ENCODE data around the gene KIF5A.

The KIF5A gene

DNA sequence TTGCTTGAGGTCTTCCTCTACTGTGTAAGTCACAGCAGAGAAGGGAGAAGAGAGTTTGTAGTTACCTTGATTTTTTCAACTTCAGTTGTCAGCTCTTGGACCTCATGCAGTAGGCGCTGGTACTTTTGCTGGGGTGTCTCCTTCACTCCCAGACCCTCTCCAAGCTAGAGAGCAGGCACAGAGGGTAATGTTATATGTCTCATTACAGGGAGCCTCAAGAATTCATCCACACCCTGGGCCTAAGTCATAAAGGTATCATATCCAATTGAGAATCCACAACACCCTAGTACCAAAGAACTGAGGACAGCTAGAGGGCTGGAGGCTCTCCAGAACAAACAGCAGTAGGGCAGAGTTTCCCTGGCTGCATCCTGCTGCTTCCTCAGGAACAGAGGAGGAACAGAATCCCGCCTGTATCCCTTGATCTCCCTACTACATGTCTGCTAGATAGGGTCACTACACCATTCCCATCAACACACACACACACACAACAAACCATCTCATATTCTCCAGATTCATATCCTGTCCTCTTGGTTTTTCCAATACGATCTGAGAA, 14.8 kb upstream of the KIF5A start:
- no peak for TF ChIP-seq ZFX (IDR thresholded peaks at IDR 0.05; ENCODE audit: borderline replicate concordance)
- TF ChIP-seq, protein P1, sequence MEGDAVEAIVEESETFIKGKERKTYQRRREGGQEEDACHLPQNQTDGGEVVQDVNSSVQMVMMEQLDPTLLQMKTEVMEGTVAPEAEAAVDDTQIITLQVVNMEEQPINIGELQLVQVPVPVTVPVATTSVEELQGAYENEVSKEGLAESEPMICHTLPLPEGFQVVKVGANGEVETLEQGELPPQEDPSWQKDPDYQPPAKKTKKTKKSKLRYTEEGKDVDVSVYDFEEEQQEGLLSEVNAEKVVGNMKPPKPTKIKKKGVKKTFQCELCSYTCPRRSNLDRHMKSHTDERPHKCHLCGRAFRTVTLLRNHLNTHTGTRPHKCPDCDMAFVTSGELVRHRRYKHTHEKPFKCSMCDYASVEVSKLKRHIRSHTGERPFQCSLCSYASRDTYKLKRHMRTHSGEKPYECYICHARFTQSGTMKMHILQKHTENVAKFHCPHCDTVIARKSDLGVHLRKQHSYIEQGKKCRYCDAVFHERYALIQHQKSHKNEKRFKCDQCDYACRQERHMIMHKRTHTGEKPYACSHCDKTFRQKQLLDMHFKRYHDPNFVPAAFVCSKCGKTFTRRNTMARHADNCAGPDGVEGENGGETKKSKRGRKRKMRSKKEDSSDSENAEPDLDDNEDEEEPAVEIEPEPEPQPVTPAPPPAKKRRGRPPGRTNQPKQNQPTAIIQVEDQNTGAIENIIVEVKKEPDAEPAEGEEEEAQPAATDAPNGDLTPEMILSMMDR (IDR thresholded peaks at IDR 0.05): no peak
- H3K27ac ChIP-seq: no peak overlapping the region

DNA sequence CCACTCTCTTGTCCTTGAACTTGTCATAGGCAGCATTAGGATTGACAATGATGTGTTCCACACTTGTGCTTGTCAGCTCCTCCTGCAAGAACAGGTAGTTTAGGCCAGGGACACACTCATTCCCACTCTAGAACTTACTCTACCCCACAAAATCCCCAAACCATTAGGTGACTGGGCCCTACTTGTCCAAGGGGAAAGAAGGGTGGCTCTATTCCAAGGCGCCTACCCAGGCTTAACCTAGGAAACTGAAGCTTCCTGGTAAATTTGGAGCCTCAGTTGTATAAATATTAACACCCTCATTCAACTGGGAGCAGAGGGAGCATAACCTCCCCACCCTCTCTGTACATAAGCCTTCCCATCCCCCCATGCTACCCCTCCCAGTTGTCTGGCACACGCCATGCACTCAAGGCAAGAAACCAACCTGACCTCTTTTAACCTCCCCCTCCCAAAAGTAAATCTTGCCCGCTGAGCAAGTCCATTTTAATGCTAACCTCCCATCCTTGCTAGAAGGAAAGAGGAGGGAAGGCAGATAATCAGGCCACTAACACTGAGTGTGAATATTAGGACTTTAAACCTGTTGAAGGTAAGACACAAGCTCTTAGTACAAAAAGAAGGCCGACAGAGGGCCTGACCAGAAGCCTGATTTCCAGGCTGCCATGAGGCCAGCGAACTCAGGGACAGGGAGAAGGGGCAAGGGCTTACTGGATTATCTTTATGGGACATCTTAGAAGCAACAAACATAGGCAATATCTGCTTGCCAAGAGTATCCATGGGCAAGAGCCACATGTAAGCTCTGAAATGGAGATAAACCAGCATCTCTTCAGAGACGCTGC, 13.9 kb upstream of the KIF5A start:
- H3K27ac ChIP-seq: no peak overlapping the region
- TF ChIP-seq, protein P1 (IDR thresholded peaks at IDR 0.05): no peak
- no peak for TF ChIP-seq ZFX (IDR thresholded peaks at IDR 0.05; ENCODE audit: borderline replicate concordance)

DNA sequence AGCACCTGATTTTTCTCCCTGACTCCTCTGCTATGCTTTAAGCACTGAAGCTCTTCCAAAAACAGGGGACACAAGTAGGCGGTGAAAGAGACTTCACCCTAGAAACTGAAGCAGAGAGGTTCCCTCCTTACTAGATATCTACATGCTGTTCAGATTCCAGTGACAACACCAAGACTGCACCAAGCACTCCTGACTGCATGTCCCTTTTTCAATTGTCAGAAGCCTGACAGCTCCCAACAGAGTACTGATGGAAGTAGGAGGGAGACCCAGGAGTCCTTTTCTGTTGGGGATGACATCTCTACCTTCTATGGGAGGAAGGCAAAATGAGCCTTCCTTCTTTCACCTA, 13.3 kb upstream of the KIF5A start:
- no peak overlapping the region for H3K27ac ChIP-seq
- TF ChIP-seq ZFX (IDR thresholded peaks at IDR 0.05; ENCODE audit: borderline replicate concordance): no peak
- TF ChIP-seq, protein P1 (IDR thresholded peaks at IDR 0.05): no peak

DNA sequence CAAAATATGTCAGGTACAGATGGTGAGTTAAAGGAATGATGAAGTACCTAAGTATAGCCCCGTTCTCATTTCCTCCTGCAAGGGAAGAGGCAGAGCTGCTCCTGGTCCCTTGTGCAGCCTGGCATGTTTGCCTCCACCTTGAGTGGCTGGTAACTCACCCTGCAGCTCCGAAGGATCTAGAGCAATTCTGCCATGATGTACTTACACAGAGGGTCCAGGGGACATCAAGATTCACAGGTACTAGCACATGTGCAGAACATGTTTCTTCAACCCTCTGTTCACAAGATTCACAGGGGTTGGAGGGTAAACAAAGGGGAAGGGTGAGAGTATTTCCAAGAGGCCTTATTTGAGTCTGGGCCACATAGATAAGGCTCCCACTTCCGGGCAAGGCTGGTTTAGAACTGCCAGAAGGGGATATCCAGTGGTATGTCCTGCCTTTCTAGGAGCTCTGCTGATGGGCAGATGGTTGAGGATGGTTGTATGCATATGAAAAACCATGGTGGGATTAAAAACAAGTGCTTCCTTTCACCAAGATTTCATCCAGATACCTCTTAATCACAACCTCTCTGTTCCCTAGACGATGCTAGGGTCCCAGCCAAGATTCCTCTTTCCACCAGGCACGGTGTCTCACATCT, 10.6 kb upstream of the KIF5A start:
- H3K27ac ChIP-seq: no peak overlapping the region
- no peak for TF ChIP-seq ZFX (IDR thresholded peaks at IDR 0.05; ENCODE audit: borderline replicate concordance)
- TF ChIP-seq, protein P1 (IDR thresholded peaks at IDR 0.05): no peak

DNA sequence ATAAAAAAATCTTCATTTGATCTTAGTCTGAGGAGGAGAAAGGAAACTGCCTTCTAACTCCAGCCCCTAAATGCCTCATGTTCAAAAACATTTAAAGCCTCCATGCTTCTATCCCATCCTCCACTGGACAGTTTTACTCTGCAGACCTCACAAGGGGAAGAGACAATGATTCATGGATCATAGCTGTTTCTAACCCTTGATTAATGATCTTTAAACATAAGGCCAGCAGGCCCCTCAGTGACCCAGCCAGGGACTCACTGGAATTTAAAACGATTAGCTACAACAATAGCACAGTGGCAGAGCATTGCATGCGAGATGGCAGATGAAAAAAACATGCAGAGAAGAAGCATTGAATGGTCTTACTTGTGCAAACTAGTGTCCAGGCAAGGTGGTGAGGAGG, 8.8 kb upstream of the KIF5A start:
- H3K27ac ChIP-seq: no peak overlapping the region
- TF ChIP-seq, protein P1 (IDR thresholded peaks at IDR 0.05): no peak
- TF ChIP-seq ZFX (IDR thresholded peaks at IDR 0.05; ENCODE audit: borderline replicate concordance): no peak

DNA sequence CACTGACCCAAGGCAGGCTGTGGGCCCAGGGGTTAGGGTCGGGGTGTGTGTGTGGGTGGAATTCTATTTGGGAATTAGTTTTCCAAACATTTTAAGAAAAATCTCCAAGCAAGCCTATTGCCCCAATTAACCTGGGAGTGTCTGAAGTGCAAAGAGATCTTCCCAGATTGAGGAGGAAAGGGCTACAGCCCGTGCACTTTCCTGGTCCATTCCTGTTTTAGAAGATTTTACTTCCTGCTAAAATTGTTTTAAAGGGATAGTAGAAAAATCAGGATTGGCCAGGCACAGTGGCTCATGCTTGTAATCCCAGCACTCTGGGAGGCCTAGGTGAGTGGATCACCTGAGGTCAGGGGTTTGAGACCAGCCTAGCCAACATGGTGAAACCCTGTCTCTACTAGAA, 8.1 kb upstream of the KIF5A start:
- no peak overlapping the region for H3K27ac ChIP-seq
- no peak for TF ChIP-seq ZFX (IDR thresholded peaks at IDR 0.05; ENCODE audit: borderline replicate concordance)
- TF ChIP-seq, protein P1 (IDR thresholded peaks at IDR 0.05): no peak

DNA sequence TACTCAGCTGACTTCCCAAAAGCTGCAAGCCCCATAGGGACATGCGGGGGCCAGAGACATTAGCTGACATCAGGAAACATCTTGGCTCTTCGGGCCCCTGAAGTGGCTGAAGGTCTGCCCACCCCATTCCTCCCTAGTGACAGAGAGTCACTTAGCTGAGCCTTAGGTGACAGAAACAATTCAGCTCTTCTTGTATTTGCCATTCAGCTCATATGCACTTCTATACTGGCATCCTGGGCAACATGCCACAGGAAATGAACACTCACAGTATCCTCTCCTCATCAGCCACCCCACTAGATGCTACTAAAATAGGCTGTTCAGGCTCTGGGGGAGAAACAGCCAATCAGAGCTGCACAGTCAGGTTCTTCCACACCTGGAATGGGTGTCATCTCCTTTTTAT, 6.3 kb upstream of the KIF5A start:
- no peak overlapping the region for H3K27ac ChIP-seq
- TF ChIP-seq, protein P1 (IDR thresholded peaks at IDR 0.05): no peak
- TF ChIP-seq ZFX (IDR thresholded peaks at IDR 0.05; ENCODE audit: borderline replicate concordance): no peak

All from 22Rv1 (cell line).